H9 (cell line): ENCODE data around the gene JPH2. TPM values are rescaled to one million over a fixed set of nuclear protein-coding genes. Genes with fewer than 3 reads are reported as not detected.
A peak's percentile ranks its signal among the peaks of the same experiment; 100 is the strongest.

Experiments used
- DNase-seq: peaks from one replicate; pipeline ENCODE4 v3.0.0-alpha.2; 2017
- H2AFZ ChIP-seq: one replicate; pipeline ENCODE4 v1.6.1; 2013; ENCODE audit warnings: mild to moderate bottlenecking, low read length, control low read depth, moderate library complexity
- H2AK5ac ChIP-seq: 2 replicates; pipeline ENCODE4 v1.6.1; 2013; ENCODE audit warnings: low read length, control low read depth, mixed read lengths; ENCODE audit not compliant: insufficient read length
- H2BK120ac ChIP-seq: one replicate; pipeline ENCODE4 v1.6.1; 2013; ENCODE audit warnings: low read depth, mild to moderate bottlenecking, low read length, control low read depth, inconsistent platforms; ENCODE audit not compliant: poor library complexity, severe bottlenecking
- H2BK12ac ChIP-seq: 2 replicates; pipeline ENCODE4 v1.6.1; 2013; ENCODE audit warnings: low read length, control low read depth, mixed read lengths, low read depth; ENCODE audit not compliant: insufficient read length
- H2BK15ac ChIP-seq: 2 replicates; pipeline ENCODE4 v1.6.1; 2013; ENCODE audit warnings: low read depth, low read length, control low read depth
- H2BK20ac ChIP-seq: one replicate; pipeline ENCODE4 v1.6.1; 2013; ENCODE audit warnings: low read depth, mild to moderate bottlenecking, low read length, control low read depth, inconsistent platforms; ENCODE audit not compliant: poor library complexity, severe bottlenecking
- H2BK5ac ChIP-seq: 2 replicates; pipeline ENCODE4 v1.6.1; 2013; ENCODE audit warnings: low read length, control low read depth, mixed read lengths; ENCODE audit not compliant: insufficient read length
- H3K14ac ChIP-seq: 2 replicates; pipeline ENCODE4 v1.6.1; 2013; ENCODE audit warnings: low read length, control low read depth; ENCODE audit not compliant: insufficient read depth
- H3K18ac ChIP-seq: 2 replicates; pipeline ENCODE4 v1.6.1; 2013; ENCODE audit warnings: low read depth, mild to moderate bottlenecking, mixed read lengths, low read length, control low read depth; ENCODE audit not compliant: insufficient read length
- H3K23ac ChIP-seq: 2 replicates; pipeline ENCODE4 v1.6.1; 2013; ENCODE audit warnings: low read length, control low read depth, mixed read lengths, low read depth; ENCODE audit not compliant: insufficient read length
- H3K23me2 ChIP-seq: 2 replicates; pipeline ENCODE4 v1.6.1; 2013; ENCODE audit warnings: low read depth, mild to moderate bottlenecking, mixed read lengths, low read length, control low read depth; ENCODE audit not compliant: insufficient read length, poor library complexity, severe bottlenecking
- H3K27ac ChIP-seq: 2 replicates; pipeline ENCODE4 v1.5.1; 2013; ENCODE audit warnings: low read length, control low read depth, mixed read lengths, low read depth; ENCODE audit not compliant: insufficient read length
- H3K27me3 ChIP-seq: 2 replicates; pipeline ENCODE4 v1.6.1; 2013; ENCODE audit warnings: low read length, control low read depth, inconsistent platforms; ENCODE audit not compliant: insufficient read depth
- H3K4ac ChIP-seq: 2 replicates; pipeline ENCODE4 v1.6.1; 2013; ENCODE audit warnings: low read depth, mild to moderate bottlenecking, control low read depth, inconsistent platforms, low read length, moderate library complexity
- H3K4me1 ChIP-seq: 2 replicates; pipeline ENCODE4 v1.6.1; 2013; ENCODE audit warnings: low read length, control low read depth, inconsistent platforms; ENCODE audit not compliant: insufficient read depth
- H3K4me2 ChIP-seq: 2 replicates; pipeline ENCODE4 v1.6.1; 2013; ENCODE audit warnings: low read length, control low read depth, mixed read lengths; ENCODE audit not compliant: insufficient read length, insufficient read depth
- H3K56ac ChIP-seq: 2 replicates; pipeline ENCODE4 v1.6.1; 2013; ENCODE audit warnings: low read depth, mild to moderate bottlenecking, mixed read lengths, low read length, control low read depth; ENCODE audit not compliant: insufficient read length
- H3K79me1 ChIP-seq: 2 replicates; pipeline ENCODE4 v1.6.1; 2013; ENCODE audit warnings: low read depth, mild to moderate bottlenecking, moderate library complexity, low read length, control low read depth, inconsistent platforms; ENCODE audit not compliant: insufficient read depth, poor library complexity, severe bottlenecking
- H3K79me2 ChIP-seq: 2 replicates; pipeline ENCODE4 v1.6.1; 2013; ENCODE audit warnings: low read length, control low read depth, inconsistent platforms; ENCODE audit not compliant: insufficient read depth
- H3K9ac ChIP-seq: 2 replicates; pipeline ENCODE4 v1.6.1; 2013; ENCODE audit warnings: low read length, control low read depth, mixed read lengths; ENCODE audit not compliant: insufficient read length; ENCODE audit errors: extremely low read depth
- H3K9me3 ChIP-seq: one replicate; pipeline ENCODE4 v1.6.1; 2013; ENCODE audit warnings: low read depth, low read length, inconsistent platforms; ENCODE audit not compliant: control insufficient read depth
- H3T11ph ChIP-seq: one replicate; pipeline ENCODE4 v1.6.1; 2013; ENCODE audit warnings: mild to moderate bottlenecking, low read length, control low read depth, inconsistent platforms
- H4K20me1 ChIP-seq: one replicate; pipeline ENCODE4 v1.6.1; 2013; ENCODE audit not compliant: control insufficient read depth, insufficient read length, insufficient read depth
- H4K5ac ChIP-seq: 2 replicates; pipeline ENCODE4 v1.6.1; 2013; ENCODE audit warnings: low read depth, mild to moderate bottlenecking, mixed read lengths, low read length, control low read depth; ENCODE audit not compliant: insufficient read length
- H4K8ac ChIP-seq: replicated peaks from 2 replicates; pipeline ENCODE4 v1.6.1; 2013; ENCODE audit warnings: low read length, control low read depth, mixed read lengths, low read depth; ENCODE audit not compliant: insufficient read length
- H4K91ac ChIP-seq: 2 replicates; pipeline ENCODE4 v1.6.1; 2013; ENCODE audit warnings: low read depth, mild to moderate bottlenecking, moderate library complexity, mixed read lengths, low read length, control low read depth; ENCODE audit not compliant: insufficient read length
- H3K27ac Mint-ChIP-seq, 3 experiments: 2 replicates in 2 of 3; 3 replicates in 1 of 3; pipeline ENCODE4 v1.8.0; 2020 to 2021; ENCODE audit warnings: mixed read lengths in 3 of 3, mild to moderate bottlenecking in 1 of 3, moderate library complexity in 1 of 3
- H3K27me3 Mint-ChIP-seq: 2 replicates; pipeline ENCODE4 v1.8.0; 2021; ENCODE audit warnings: low read depth, mild to moderate bottlenecking, moderate library complexity, mixed read lengths
- H3K36me3 Mint-ChIP-seq, 3 experiments: 2 replicates in 2 of 3; 3 replicates in 1 of 3; pipeline ENCODE4 v1.8.0; 2020 to 2021; ENCODE audit warnings: low read depth in 3 of 3, mixed read lengths in 3 of 3; ENCODE audit not compliant: insufficient read depth in 1 of 3
- H3K4me1 Mint-ChIP-seq, 2 experiments: 2 replicates each; pipeline ENCODE4 v1.8.0; 2020; ENCODE audit warnings: mixed read lengths in 2 of 2
- H3K4me3 Mint-ChIP-seq, 2 experiments: 2 replicates in 1 of 2; 3 replicates in 1 of 2; pipeline ENCODE4 v1.8.0; 2020 to 2021; ENCODE audit warnings: mild to moderate bottlenecking in 2 of 2, mixed read lengths in 2 of 2, moderate library complexity in 1 of 2
- H3K9me3 Mint-ChIP-seq, 2 experiments: 2 replicates in 1 of 2; 3 replicates in 1 of 2; pipeline ENCODE4 v1.8.0; 2020; ENCODE audit warnings: mild to moderate bottlenecking in 2 of 2, mixed read lengths in 2 of 2, moderate library complexity in 1 of 2
- WGBS: extraction: QIAGEN DNeasy Blood & Tissue Kit; methylation state at CpG from one replicate; pipeline ENCODE4 v1.1.7; 2013; ENCODE audit warnings: missing lambda C conversion rate, low lambda C conversion rate, mixed read lengths; ENCODE audit not compliant: insufficient read length; ENCODE audit errors: extremely low coverage; 5-methylcytosine and 5-hydroxymethylcytosine counted together
- total RNA-seq: library from RNA; stranded (reverse); gene quantifications from 2 replicates; pipeline ENCODE4 v1.2.1, GENCODE V29; 2021
- TF ChIP-seq, protein P1 (sequence below): fragments of 200-600 bp; sonication (generic); conservative IDR thresholded peaks from 3 replicates; pipeline ENCODE4 v1.8.0; 2021; ENCODE audit warnings: antibody characterized with exemption, mild to moderate bottlenecking

Gene JPH2
- total RNA-seq, 1 experiment from 2014 or later, result 0.31 TPM

DNA sequence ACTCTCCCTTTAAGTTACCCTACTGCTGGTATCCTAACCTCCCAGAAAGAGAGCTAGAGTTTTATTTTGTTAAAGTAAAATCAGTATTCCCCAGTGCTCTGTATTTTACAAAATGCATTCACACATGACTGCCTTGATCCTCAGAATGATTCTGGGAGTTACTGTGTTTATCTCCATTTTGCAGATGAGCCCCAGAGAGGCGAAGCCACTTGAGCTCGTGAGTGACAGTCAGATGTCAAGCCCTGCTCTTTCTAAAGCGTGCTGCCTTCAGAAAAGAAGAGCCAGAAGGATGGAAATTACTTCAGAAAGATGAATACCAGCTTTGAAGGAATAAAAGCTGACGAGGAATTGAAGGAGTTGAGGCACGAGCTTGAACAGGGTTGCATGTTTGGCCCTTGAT, 37.6 kb upstream of the JPH2 start:
- no peak overlapping the region for H3K27ac ChIP-seq
- Mint-ChIP-seq H3K27me3 (no peaks in the 10 kb centered on the region; the same call in 1 of the 2 replicates), H3K9me3 (no peaks in the 10 kb centered on the region), H3K4me3 (no peak overlapping the region), H3K4me1 (peaks cover 16 to 19% of the 10 kb centered on the region in 2 experiments), H3K36me3 (no peaks in the 10 kb centered on the region), H3K27ac (peak overlapping the region in 1 of 3 experiments; percentile 85; a peak in 1 of 7 replicates)
- H3K18ac ChIP-seq, result no peak overlapping the region
- H3K4me2 ChIP-seq, result no peak overlapping the region
- no peaks in the 10 kb centered on the region for H3K4me1 ChIP-seq
- H3K9ac ChIP-seq, result no peak overlapping the region
- H4K20me1 ChIP-seq, result no peaks in the 10 kb centered on the region
- H2AFZ ChIP-seq, result no peak overlapping the region
- H2BK20ac ChIP-seq, result no peak overlapping the region
- no peak overlapping the region for H4K8ac ChIP-seq
- H3K56ac ChIP-seq, result no peak overlapping the region
- H3K23me2 ChIP-seq, result no peaks in the 10 kb centered on the region
- no peak overlapping the region for H4K91ac ChIP-seq
- no peak overlapping the region for H2BK15ac ChIP-seq
- no peak overlapping the region for H3T11ph ChIP-seq
- no CpG with 5 or more reads among the region's 5 CpGs for WGBS
- no peaks in the 10 kb centered on the region for H3K79me1 ChIP-seq
- H2BK5ac ChIP-seq, result no peak overlapping the region
- DNase-seq, result no peak
- H3K4ac ChIP-seq, result no peak overlapping the region
- H3K79me2 ChIP-seq, result no peaks in the 10 kb centered on the region
- H2BK120ac ChIP-seq, result no peak overlapping the region
- no peak overlapping the region for H3K23ac ChIP-seq
- H3K14ac ChIP-seq, result no peak overlapping the region
- no peak overlapping the region for H4K5ac ChIP-seq
- H2BK12ac ChIP-seq, result no peak overlapping the region
- H2AK5ac ChIP-seq, result no peak overlapping the region
- H3K9me3 ChIP-seq, result no peaks in the 10 kb centered on the region
- TF ChIP-seq, protein P1, sequence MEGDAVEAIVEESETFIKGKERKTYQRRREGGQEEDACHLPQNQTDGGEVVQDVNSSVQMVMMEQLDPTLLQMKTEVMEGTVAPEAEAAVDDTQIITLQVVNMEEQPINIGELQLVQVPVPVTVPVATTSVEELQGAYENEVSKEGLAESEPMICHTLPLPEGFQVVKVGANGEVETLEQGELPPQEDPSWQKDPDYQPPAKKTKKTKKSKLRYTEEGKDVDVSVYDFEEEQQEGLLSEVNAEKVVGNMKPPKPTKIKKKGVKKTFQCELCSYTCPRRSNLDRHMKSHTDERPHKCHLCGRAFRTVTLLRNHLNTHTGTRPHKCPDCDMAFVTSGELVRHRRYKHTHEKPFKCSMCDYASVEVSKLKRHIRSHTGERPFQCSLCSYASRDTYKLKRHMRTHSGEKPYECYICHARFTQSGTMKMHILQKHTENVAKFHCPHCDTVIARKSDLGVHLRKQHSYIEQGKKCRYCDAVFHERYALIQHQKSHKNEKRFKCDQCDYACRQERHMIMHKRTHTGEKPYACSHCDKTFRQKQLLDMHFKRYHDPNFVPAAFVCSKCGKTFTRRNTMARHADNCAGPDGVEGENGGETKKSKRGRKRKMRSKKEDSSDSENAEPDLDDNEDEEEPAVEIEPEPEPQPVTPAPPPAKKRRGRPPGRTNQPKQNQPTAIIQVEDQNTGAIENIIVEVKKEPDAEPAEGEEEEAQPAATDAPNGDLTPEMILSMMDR, result no peak
- no peaks in the 10 kb centered on the region for H3K27me3 ChIP-seq
